HG02588 (cell line): Measurements from ENCODE around the gene ERC2.
A peak's percentile ranks its signal among the peaks of the same experiment; 100 is the strongest.
"Not testable (repeated sequence)": the region's sequence is repeated elsewhere in the genome, so short reads cannot be mapped to it uniquely, and the experiment has no call there.

ENCODE experiments used
- ATAC-seq: cut with Tn5 transposase; IDR thresholded peaks from one replicate; pipeline ENCODE4 v1.9.1; 2021; ENCODE audit warnings: mild to moderate bottlenecking, moderate library complexity; ENCODE audit not compliant: unreplicated experiment

ERC2 gene

GRCh38 chr3:56468184-56469106 lies at the start of gene ERC2:
Gene ERC2 (minus strand): TSS chr3:56468467.
- ATAC-seq, result no peak

DNA sequence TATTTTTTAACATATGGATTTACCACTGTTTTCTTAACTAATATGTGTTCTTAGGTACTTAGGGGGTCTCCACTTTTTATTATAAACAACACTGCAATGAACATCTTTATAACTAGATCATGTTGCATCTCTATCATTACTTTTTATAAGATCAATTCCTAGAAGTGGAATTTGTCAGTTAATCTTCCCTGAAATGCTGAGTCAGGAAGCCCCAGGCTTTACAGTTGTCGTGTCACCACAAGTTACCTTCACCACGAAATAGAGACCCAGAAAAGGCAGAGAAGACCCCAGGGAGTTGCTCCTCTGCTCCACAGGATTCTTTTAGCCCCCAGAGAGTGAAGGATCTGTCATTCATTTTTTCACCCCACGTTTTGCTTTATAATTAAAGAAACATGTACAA lies 34.5 kb upstream of the ERC2 start:
- no peak for ATAC-seq

GRCh38 chr3:56496376-56496775 lies 28.1 kb upstream of the ERC2 start:
- not testable (repeated sequence) for ATAC-seq

DNA sequence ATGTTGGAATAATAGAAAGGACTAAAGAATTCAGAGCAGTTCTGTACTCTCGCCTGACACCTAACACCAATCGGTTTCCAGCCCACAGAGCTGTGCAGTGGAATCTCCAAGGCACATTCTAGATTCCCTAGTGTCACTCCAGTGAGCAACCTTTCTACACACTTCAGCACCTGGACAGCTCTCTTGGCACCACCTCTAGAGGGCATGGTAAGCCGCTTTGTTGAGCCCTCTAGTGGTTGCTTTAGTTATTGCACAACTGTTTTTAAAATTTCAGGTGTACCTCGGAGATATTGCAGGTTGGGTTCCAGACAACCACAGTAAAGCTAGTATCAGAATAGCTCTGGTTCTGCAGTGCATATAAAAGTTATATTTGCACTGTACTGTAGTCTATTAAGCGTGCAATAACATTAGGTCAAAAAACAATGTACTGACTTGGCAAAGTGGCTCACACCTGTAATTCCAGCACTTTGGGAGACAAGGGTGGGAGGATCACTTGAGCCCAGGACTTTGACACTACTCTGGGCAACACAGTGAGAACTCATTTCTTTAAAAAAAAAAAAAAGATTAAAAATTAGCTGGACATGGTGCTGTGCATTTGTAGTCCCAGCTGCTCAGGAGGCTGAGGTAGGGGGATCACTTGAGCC lies 26.5 kb upstream of the ERC2 start:
- peak; percentile 87 for ATAC-seq

DNA sequence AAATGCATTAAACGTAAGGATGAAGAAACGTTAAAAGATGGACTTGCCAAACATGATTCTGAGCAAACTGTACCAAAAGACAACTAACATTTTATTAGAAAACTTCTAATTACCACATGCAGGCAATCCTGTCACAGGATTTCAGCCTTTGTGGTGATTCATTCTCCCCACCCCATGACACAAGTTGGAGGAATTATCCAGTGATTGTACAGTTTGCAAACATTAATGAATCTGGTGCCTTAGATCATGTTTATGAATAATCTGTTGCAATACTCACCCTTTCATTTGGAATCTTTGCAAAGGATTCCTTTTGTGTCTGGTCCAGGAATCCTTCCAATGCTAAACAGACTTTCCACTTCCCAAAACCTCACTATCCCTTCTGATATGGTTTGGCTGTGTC lies 23.3 kb upstream of the ERC2 start:
- no peak for ATAC-seq

GRCh38 chr3:56488812-56489600 lies 20.7 kb upstream of the ERC2 start:
- ATAC-seq, result no peak

DNA sequence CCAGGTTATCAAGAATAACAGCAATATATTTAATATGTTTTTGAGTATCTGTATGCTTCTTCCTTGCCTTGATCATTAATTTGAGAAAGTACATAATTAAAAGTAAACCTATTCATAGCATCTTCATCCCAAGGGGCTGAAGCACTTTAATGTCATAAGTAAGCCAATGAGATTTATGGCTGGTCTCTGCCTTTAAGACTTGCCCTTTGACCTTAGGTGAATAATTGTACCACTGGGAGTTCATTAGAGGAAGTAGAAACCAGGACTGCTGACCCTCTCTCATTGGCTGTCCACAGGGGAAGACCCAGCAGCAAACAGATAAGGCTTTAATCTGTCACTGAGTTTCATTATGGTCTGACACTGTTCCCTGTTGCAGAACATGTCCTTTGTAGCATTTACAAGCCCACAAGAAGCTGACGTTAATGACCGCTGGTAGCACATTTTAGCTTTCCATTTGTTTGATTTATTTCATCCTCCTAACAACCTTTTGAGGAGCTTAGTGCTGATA lies 16.3 kb upstream of the ERC2 start:
- ATAC-seq, result no peak

- no peak for ATAC-seq
Measured at GRCh38 chr3:56484122-56484521, 15.9 kb upstream of the ERC2 start.

DNA sequence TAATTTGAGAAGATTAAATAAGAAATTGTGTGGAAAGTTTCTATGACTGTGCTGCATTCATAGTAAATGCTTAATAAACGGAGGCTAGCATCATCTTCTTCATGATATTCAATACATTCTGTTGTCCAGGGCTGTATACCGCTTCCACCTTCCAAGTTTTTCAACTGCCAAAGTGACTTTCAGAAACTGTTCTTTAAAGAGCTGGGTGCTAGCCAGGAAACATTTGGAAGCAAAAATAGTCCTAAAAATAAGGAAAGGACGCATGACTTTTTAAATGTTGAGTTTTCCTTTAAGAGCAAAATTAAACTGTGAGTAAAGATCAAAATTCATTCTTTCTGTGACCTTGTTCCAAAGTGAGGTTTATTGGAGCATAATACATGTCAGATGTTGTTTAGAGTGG lies 9.4 kb upstream of the ERC2 start:
- ATAC-seq, result no peak

DNA sequence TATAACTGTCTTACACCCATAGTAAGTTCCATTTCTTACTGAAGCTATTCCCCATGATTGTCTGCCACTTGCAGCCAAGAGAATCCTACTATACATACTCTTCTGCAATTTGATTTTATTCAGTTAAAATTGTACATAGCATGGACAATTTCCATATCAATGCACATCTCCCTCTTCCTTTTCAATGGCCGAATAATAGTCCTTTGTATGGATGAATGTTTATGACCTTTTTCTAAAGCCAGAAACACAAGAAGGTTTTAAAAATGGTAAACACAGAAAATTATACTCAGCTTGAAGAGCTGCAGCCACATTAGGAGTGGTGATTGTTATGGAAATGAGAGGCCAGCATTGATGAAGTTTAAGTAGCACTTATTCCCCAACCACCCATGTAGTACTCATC lies 8.5 kb upstream of the ERC2 start:
- no peak for ATAC-seq

DNA sequence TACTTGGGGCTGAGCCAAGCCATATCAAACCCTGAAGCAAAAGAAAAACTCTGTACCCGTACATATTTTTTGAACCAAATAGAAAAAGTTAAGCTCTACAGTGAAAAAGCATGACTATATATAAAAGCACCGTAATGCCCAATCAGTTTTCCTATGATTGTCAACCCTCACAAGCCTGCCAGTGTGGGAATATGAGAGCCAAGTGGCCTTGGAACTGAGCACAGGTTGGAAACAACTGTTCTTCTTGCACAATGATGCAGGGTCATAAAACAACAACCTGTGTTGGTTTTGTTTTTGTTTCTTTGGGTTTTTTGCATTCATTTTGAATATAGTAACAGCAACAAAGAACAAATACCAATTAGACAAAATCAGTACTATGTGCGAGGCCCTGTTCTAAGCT lies 3.5 kb upstream of the ERC2 start:
- no peak for ATAC-seq

- no peak for ATAC-seq
Measured at GRCh38 chr3:56469141-56469540, 874 bp upstream of the ERC2 start.

- no peak for ATAC-seq
Measured at GRCh38 chr3:56467801-56468183, 475 bp downstream of the ERC2 start.

DNA sequence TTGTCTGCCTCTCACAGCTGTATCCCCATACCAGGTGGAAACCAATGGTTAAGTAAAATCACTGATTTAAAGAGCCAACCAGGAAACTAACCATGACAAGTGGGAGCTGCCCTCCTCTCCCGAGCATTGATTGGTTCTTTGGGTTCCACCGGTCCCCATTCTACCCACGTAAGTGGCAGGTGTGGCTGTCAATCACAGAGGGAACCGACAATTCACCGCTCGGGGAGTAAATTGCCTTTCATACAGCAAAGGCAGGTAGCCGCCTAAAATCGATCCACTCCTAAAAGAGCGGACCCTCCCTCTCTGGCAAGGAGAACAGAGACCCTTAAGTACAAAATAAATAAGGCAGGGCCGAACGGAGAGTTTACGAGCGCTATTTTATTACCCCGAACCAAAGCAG lies 1.2 kb downstream of the ERC2 start:
- ATAC-seq, result no peak

DNA sequence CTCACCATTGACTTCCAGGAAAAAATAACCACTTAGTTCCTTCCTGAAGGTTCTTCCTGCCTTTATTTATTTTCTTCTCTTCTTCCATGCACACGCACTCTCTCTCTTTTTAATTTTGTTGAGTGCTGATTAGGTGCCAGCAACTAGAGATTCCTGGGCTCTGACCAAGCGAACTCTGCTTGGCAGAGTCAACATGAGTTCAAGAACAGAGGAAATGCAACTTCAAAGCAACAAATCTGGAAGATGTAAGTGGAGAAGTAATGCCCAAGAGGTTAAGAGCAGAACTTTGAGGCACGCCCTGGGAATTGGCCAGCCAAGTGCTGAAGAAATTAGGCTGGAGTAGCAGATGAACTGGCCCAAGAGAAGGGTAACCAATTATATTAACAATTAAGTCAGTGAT lies 8.5 kb downstream of the ERC2 start:
- ATAC-seq, result no peak

GRCh38 chr3:56459104-56459496 lies 9.2 kb downstream of the ERC2 start:
- no peak for ATAC-seq

DNA sequence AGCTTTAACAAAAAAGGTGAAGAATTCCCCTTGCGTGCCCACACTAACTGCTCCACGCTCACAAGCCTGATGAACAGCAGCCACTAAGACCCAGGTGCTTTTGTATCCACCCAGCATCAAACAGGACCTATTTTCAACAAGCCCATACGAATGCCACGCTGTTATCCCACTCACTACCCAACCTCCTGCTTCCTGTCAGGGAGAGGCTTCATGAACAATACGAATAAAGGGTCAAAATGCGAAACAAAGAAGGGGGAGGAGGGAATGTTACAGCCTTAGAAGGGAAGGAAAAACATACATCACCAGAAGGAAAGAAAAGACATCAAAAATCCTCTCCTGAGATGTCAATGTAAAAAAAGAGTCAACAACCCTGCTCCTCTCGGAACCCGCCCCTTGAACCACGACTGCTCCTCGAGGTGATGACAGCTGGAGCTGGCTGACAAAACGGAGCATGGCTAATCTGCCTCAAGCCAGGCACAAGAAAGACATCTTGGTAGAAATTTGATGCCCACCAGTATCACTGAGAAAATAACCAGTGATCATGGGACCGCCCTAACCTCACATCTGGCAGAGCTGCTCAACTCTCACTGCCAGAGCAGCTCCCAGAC lies 9.7 kb downstream of the ERC2 start:
- no peak for ATAC-seq

GRCh38 chr3:56456117-56456516 lies 12.2 kb downstream of the ERC2 start:
- no peak for ATAC-seq

DNA sequence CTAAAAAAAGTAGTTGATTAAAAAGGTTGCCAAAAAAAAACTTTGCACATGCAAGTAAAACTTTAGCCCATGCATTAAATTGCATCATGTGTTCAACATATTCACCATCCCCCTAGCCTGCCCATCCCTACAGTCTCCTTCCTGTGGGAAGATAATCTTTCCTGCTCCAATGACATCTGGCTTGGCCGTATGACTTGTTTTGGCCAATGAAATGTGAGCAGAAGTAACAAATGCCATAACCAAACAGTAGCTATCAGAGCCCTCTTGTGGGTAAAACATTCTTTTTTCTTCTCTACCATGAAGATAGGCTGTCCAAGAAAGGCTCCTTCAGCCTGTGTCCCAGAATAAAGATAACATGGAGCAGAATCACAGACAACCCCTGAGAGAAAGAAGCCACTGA lies 15.3 kb downstream of the ERC2 start:
- no peak for ATAC-seq

GRCh38 chr3:56452085-56452484 lies 16.2 kb downstream of the ERC2 start:
- no peak for ATAC-seq

DNA sequence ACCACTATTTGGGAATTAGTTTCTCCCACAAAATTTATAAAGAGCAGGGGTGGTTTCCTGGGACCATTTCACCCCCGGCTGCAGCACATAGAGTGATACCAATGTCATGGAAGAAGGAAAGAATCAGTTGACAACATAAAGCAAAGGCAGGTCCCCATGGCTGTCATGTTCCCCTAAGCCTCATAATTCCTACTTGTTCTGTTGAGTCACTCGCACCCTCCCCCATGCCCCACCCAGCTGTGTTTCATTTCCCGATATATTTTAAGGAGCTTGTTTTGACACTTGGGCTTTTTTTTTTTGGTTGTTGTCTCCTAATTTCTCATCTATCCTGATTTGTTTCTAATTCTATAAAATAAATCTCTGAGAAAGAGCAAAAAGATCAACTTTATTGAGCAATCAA lies 24.9 kb downstream of the ERC2 start:
- ATAC-seq, result no peak
